GM12865 (cell line): ENCODE measurements around the gene TBX20.
"Not testable (repeated sequence)": the region's sequence is repeated elsewhere in the genome, so short reads cannot be mapped to it uniquely, and the experiment has no call there.

Experiments used
- DNase-seq: peaks from one replicate; pipeline ENCODE4 v3.0.0; 2010; ENCODE audit warnings: low read depth
- H3K4me3 ChIP-seq: 2 replicates; pipeline ENCODE4 v1.5.1; 2011; ENCODE audit warnings: mild to moderate bottlenecking, low read depth, low read length, control low read depth
- TF ChIP-seq, protein P1 (sequence below): IDR thresholded peaks from 2 replicates; pipeline ENCODE4 v1.5.1; 2011; ENCODE audit warnings: low read length, control low read depth, low read depth, inconsistent platforms; ENCODE audit not compliant: insufficient read depth; ENCODE audit errors: missing control alignments

TBX20 gene

DNA sequence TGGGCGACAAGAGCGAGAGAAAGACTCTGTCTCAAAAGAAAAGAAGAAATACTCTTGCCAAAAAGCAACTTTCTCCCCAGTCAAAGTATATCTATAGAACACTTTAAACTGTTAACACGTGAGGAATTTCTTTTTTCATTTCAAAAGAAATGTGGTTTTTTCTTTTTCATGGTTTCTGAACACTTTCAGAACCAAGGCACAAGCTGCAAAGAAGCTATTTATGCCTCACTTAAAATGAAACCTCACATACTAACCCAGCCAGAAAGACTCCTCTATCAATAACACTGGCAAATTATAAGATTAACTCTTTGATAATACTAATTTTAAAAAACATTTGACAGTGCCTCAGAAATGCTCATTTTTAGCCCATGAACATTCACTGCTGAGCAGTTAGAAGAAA is 20.9 kb downstream of the TBX20 start:
- H3K4me3 ChIP-seq = no peak overlapping the region
- TF ChIP-seq, protein P1, sequence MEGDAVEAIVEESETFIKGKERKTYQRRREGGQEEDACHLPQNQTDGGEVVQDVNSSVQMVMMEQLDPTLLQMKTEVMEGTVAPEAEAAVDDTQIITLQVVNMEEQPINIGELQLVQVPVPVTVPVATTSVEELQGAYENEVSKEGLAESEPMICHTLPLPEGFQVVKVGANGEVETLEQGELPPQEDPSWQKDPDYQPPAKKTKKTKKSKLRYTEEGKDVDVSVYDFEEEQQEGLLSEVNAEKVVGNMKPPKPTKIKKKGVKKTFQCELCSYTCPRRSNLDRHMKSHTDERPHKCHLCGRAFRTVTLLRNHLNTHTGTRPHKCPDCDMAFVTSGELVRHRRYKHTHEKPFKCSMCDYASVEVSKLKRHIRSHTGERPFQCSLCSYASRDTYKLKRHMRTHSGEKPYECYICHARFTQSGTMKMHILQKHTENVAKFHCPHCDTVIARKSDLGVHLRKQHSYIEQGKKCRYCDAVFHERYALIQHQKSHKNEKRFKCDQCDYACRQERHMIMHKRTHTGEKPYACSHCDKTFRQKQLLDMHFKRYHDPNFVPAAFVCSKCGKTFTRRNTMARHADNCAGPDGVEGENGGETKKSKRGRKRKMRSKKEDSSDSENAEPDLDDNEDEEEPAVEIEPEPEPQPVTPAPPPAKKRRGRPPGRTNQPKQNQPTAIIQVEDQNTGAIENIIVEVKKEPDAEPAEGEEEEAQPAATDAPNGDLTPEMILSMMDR = no peak

DNA sequence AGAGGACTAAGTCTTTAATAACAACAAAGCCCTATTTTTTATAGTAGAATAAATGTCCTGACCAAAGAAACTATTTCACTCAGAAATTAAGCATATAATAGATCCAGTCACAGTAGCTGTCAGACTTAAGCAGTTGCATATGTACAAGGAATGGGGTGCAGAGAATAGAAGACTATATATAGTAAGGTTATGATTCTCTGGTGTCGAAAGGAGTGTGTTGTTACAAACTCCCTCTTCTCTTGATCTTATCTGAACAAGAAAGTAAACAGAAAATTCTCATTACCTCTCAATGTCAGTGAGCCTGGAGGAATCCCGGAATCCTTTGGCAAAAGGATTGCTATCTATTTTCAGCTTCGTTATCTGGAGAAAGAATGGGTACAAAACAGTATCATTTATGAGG is 22.7 kb downstream of the TBX20 start:
- H3K4me3 ChIP-seq, DNase-seq: not testable (repeated sequence)

More for the DNA sequence above, 20.9 kb downstream of the TBX20 start:
- no peak for DNase-seq

DNA sequence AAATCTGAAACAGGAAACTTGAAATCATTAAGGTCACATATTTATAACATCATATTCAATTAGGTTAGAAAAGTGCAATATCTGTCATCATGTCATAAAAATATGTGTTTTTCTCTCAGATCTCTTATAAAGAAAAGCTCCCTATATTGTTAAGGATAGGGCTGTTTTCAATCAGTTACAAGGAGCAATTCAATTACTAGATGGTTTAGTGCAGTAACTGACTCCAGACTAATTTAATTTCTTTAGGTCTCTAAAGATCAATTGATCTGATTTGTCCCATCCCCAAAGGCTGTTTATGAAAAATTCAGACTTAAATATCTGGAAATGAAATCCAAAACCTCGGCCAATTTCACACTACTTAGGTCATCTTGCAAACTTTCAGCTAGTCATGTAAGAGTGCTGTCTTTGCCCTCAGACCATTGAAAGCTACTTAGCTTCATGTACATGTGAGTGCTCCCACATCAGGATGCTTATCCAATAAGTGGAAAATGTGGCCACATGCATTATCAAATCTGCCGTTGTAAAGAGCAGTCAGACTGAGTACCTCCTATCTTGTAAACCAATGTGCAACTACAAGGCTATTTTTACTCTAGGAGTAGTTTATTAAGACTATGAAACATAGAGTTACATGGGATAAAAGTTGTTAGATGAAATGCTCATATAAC is 24.7 kb downstream of the TBX20 start:
- DNase-seq, H3K4me3 ChIP-seq: not testable (repeated sequence)

DNA sequence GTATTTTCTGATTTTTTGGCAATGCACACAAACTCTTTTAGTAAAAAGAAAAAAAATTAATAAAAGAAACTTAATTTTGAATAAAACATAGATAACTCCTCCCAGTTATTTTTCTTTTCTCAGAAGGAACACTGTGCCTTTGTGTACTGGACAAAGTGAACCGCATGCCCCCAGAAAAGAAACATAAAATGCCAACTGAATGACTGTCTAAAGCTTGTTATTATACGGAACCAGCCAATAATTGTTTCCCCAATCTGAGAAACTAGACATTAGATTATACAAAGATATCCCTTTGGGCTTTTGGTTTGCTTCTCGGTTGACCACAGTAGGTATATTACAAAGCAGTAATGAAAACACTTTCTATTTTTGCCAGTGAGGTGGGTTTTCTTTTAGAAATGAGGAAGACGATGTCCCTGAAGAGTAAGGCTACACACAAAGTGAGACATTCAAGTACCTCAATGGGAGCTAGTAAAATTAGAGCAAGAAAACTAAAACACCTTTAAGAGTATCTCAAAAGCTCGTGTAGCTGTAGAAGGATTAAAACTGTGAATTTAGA is 25.3 kb downstream of the TBX20 start:
- H3K4me3 ChIP-seq, DNase-seq: not testable (repeated sequence)

DNA sequence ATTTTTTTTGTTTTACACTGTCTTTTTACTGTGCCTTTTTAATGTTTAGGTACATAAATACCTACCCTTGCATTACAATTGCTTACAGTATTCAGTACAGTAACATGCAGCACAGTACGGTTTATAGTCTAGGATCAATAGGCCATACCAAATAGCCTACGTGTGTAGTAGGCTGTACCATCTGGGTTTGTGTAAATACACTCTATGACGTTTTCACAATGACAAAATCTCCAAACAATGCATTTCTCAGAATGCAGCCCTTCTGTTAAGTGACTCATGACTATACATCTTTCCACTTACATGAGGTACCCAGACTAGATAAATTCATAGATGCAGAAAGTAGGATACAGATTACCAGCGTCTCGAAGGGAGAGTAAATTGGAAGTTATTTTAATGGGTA is 26.5 kb downstream of the TBX20 start:
- DNase-seq, H3K4me3 ChIP-seq: not testable (repeated sequence)

DNA sequence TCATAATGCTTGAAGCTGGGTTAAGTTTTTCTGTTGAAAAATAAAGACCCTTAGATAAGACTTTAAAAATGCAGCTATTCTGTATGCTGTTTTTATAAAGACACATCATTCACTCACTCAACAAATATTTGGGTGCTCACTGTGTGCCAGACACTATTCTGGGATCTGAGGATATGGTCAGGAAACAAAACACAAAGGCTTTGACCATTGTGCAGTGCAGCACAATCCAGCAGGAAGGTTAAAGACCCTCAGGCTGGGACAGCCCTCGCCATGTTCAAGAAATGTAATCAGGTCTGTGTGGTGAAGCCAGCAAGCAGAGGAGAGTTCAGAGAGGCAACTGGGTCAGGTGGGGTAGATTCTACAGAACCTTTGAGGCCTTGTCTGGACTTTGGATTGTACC is 31.5 kb downstream of the TBX20 start:
- H3K4me3 ChIP-seq, DNase-seq: not testable (repeated sequence)

DNA sequence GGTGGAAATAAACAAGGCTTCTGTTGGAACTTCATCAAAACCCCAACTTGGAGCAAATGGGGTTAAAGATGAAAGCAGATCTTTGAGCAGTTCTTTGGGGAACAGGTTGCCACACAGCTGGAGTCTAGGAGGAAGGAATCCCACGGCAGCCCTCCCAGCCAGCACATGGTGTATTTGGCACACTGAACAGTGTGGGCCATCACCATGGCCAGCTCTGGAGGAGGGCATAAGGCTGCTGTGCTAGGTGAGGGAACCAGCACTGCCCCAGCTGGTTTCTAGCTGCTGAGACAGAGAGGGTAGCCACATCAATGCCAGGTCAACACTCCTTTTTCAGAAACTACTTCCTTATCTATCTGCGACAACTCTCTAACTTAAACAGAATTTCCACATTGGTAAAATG is 33.7 kb downstream of the TBX20 start:
- DNase-seq, H3K4me3 ChIP-seq: not testable (repeated sequence)

DNA sequence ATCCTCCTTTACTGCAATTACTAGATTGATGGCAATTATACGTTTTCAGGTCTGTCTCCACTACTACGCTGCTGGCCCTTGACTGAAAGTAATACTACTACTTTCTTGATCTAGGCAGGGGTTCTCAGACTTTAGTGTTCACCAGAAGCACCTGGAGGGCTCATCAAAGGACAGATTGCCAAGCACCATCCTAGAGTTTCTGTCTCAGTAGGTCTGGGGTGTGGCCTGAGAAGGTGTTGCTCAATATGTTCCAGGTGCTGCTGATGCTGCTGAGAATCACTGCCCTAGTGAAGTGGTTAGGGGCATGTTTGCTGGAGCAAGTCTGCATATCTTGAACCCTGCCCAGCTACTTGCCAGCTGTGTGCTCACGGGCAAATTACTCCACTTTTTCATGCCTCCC is 37.9 kb downstream of the TBX20 start:
- not testable (repeated sequence) for DNase-seq

DNA sequence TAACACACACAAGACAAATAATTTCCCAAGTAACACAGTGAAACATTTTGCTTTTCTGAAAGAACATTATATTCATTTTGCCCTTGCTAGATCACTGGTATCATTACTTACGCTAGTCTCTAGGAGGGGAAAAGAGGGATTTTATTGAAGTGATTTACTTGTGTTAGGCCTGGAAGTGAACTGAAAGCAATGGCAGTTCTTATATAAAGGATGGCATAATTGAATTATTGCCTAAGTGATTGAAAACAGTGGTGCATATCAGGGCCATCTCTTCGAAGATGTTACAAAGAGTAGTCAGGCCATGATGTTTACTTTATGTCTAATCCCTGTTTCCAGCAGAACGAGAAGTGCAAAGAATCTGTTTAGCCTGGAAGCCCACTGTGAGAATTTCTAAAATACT is 38.8 kb downstream of the TBX20 start:
- DNase-seq, H3K4me3 ChIP-seq: not testable (repeated sequence)

More for the DNA sequence above, 37.9 kb downstream of the TBX20 start:
- not testable (repeated sequence) for H3K4me3 ChIP-seq

DNA sequence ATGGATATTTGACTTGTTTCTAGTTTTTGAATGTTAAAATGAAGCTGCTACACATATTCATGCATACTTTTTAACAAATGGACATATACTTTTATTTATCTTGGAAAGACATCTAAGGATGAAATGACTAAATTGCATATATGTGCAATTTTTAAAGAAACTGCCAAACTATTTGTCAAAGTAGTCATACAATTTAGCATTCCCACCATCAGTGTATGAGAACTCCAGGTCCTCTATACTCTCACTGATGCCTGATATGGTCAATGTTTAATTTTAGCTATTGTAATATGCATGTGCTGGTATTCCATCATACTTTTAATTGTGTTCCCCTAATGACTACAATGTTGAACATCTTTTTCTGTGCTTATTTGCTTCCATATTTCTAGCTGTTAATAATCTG is 47.0 kb downstream of the TBX20 start:
- DNase-seq, H3K4me3 ChIP-seq: not testable (repeated sequence)

DNA sequence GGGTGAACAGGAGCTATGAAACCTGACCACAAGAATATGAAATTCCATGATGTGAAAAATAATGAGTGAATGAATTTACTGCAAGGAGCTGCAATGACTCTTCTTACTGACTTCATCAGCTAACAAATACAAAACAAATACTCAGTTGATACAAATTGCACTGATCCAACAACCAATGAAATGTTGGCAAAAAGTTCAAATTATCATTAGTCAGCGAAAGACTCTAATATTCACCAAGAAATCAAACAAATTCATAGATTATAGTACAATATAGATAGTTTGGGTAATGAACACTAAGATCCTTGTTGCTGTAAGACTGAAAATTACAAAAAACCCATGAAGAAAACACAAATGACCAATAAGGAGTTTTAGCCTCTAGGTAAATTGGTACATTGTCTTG is 49.0 kb downstream of the TBX20 start:
- DNase-seq, H3K4me3 ChIP-seq: not testable (repeated sequence)

DNA sequence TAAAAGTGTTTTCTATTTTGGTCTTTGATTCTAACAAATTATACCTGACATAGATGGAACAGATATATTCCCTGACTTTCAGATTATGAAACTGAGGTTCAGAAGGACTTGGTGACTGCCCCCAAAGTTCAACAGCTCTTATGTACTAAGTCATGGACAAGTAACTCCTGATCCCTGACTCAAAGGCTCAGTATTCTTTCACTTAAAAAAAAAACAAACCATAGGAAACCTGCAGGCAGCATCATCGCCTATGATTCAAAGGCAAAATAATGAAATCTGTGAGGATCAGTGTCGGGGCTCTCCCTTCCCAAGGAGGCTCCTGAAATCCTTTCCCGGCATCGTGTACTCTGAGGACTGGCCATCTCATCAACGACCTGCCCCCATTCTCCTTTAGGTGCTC is 49.9 kb downstream of the TBX20 start:
- H3K4me3 ChIP-seq, DNase-seq: not testable (repeated sequence)

DNA sequence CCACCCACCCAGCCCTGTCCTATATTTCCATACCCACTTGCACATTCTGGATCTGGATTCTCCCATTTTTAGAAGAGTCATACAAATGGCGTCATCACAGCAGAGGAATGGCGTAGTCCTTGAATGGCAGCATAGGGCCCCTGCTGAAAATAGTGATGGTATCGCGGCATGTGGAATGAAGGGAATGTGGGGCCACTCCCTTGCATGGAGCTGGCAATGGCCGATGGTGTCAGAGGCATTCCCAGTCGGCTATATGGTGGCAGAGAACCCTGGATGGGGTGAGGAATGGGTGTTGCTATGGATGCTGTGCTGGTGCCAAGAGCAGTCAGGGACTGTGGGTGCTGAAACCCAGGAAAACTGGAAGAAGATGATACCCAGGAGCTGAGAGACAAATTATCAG is 51.5 kb downstream of the TBX20 start:
- not testable (repeated sequence) for H3K4me3 ChIP-seq, DNase-seq

DNA sequence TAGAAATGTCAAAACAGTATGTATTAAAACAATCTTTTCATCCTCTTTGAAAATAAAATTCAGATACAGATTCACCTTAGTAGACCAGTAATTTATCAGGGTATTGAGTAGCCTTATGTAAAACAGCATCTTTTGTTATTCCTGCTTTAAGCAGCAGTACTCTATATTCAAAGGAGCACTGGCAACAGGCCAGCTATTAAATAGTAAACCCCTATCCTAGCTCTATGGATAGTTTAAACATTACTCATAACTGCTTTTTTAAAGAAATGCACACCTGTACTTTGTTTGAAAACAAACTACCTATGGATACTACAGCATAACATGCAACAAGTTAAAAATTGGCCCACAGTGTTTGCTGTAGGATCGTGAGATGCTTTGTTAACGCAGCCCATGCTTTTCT is 53.7 kb downstream of the TBX20 start:
- H3K4me3 ChIP-seq, DNase-seq: not testable (repeated sequence)

DNA sequence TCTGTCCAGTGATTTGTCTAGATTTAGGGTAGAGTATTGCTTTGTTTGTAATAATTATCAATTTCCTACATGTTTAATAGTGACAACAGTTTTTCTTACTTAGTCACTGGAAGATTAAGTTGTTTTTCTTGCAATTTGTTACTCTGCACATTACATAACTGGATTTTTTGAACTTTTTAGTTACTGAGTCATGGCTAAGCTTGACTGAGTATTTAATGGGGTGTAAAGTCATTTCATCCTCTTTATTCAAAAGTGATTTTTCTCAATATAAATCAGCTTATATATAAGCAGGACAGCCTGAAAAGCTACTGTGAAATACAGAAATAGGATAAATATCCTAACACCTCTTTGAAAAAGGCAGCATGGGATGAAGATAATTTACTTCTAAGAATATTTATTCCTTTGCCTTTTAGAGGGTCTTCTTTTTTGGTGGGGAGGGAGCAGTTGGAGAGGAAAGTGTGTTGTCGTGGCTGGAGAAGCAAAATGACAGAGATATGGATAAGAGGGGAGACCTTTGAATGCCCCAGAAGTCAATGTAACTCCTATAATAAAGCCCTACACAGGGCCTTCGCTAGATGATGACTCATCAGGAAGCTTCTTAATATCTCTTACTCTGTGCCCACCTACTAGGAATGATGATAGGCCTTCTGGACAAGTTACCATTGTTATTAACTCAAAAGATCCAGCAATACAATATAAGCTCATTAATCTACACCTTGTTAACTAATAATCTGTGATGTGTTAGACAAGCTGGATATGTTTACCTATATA is 55.3 kb downstream of the TBX20 start:
- not testable (repeated sequence) for H3K4me3 ChIP-seq, DNase-seq

DNA sequence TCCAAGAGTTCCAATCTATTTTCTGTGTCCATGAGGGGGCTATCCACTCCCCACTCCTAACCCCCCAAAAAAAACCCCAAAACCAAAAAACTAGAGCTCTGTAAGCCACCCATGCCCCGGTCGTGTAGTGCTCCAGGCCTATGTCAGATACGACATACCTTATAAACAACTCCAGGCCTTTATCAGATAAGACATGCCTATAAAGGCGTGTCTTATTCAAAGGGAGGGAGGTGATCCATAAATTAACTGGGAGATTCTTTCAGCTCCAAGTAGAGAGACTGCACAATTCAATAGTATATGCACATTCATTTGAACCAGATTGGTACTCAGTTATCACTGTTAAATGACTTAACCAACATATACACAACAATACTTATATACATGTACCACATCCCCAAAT is 62.3 kb downstream of the TBX20 start:
- not testable (repeated sequence) for H3K4me3 ChIP-seq, DNase-seq

DNA sequence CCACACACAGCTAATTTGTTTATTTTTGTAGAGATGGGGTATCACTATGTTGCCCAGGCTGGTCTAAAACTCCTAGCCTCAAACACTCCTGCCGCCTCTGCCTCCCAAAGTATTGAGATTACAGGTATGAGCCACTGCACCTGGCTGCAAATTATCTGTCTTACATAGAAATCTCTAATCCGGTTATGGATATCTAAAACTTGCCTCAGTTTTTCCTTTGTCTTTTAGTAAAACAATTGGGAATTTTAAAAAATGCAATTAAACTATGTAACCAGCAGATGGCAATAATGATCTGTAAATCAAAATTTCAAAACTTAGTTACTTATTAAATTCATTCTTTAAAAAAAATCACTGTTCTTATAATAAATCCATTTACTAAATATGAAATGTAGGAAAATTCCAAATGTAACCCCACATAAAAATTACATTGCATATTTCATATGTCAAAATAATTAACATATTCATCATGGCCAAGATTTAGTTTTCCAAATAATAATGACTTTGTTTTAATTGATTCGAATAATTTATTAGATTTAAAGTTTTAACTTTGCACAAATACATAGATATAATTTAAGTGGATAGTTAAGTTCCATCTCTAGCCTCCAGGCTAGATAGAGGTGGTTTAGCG is 63.6 kb downstream of the TBX20 start:
- H3K4me3 ChIP-seq, DNase-seq: not testable (repeated sequence)

DNA sequence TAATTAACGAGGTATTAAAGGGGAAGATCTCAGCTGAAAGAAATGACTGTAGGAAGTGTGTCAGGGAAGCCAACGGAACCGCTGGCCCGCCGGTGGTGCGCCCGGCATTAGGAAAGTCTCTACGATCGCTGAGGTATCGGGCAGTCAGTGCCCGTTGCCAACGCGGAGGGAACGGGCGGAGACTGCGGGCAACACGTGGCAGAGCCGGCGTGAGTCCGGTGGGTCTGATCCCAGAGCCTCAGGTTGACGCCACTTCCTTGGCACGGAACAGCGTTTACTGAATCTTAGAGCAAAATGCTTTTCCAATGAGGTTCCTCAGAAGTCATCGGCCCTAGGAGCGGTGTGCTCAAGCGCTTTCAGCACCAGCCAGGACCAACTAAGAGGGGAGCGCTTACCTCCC is 67.1 kb downstream of the TBX20 start:
- not testable (repeated sequence) for DNase-seq, H3K4me3 ChIP-seq
